ENCODE results near the gene DAZAP2. TPM values are rescaled to one million over a fixed set of nuclear protein-coding genes. Genes with fewer than 3 reads are reported as not detected.
"Not testable (repeated sequence)": the region's sequence is repeated elsewhere in the genome, so short reads cannot be mapped to it uniquely, and the experiment has no call there.

The DAZAP2 gene
- total and polyA plus RNA-seq, 2 experiments from 2014 or later = 35.8 to 39.9 TPM

DNA sequence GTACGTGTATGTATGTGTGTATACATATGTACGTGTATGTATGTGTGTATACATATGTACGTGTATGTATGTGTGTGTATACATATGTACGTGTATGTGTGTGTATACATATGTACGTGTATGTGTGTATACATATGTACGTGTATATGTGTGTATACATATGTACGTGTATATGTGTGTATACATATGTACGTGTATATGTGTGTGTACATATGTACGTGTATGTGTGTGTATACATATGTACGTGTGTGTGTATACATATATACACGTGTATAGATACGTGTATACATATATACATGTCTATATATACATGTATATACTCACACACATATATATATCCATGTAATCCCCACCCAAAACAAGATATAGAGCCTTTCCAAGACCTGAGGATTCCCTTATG is 18.8 kb upstream of the DAZAP2 start:
- not testable (repeated sequence) for DNase-seq (ENCODE audit: low spot score); H3K9me3 Mint-ChIP-seq; H3K36me3 Mint-ChIP-seq (ENCODE audit: low read depth); H3K4me3 ChIP-seq; H3K9me2 ChIP-seq (ENCODE audit: insufficient read depth); H4K20me1 ChIP-seq (replicated peaks; ENCODE audit: insufficient read depth); H3K27ac ChIP-seq (ENCODE audit: low read depth); H3K27ac Mint-ChIP-seq; H3K27me3 ChIP-seq (ENCODE audit: insufficient read depth); H3K4me3 Mint-ChIP-seq; H3K36me3 ChIP-seq (ENCODE audit: insufficient read depth); H3K27me3 Mint-ChIP-seq (ENCODE audit: insufficient read depth, low read depth, poor library complexity); H2AFZ ChIP-seq; ATAC-seq
- H3K4me1 Mint-ChIP-seq = peaks cover 17% of the 10 kb centered on the region
- peaks cover 18% of the 10 kb centered on the region; the same call in 1 of the 2 replicates for H3F3A ChIP-seq (replicated peaks; ENCODE audit: low read depth)
- H3K4me2 ChIP-seq = peak overlapping the region; percentile 86; the same call in 1 of the 2 replicates
- peaks cover 22% of the 10 kb centered on the region for H3K4me1 ChIP-seq (ENCODE audit: insufficient read depth)
- H3K79me2 ChIP-seq (replicated peaks; ENCODE audit: insufficient read depth) = peaks cover 16% of the 10 kb centered on the region; the same call in 1 of the 2 replicates

DNA sequence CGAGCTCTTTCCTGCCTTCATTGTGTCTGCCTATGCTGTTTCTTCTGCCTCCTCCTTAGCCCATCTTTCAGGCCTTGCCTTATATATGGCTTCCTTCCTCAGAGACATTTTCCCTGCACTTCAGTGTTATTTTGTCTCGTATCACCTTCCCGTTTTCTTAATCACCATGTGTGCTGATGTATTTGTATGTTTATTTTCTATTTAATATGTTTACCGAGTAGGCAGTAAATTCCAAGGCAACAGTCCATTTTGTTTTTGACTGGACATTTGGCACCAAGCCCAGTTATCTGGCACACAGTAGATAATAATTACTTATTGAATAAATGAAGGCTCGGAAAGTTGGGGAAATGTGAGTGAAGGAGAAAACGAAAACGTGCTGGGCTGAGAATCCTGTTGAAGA is 16.2 kb upstream of the DAZAP2 start:
- no peak for ATAC-seq
- peaks cover 14% of the 10 kb centered on the region for H3K4me1 ChIP-seq (ENCODE audit: insufficient read depth)
- H3K27me3 ChIP-seq (ENCODE audit: insufficient read depth) = no peaks in the 10 kb centered on the region
- H2AFZ ChIP-seq = no peak overlapping the region
- peaks cover 5% of the 10 kb centered on the region; the same call in 1 of the 2 replicates for H3K79me2 ChIP-seq (replicated peaks; ENCODE audit: insufficient read depth)
- TF ChIP-seq REST (IDR thresholded peaks at IDR 0.05; ENCODE audit: unreplicated experiment) = no peak
- TF ChIP-seq, protein P1, sequence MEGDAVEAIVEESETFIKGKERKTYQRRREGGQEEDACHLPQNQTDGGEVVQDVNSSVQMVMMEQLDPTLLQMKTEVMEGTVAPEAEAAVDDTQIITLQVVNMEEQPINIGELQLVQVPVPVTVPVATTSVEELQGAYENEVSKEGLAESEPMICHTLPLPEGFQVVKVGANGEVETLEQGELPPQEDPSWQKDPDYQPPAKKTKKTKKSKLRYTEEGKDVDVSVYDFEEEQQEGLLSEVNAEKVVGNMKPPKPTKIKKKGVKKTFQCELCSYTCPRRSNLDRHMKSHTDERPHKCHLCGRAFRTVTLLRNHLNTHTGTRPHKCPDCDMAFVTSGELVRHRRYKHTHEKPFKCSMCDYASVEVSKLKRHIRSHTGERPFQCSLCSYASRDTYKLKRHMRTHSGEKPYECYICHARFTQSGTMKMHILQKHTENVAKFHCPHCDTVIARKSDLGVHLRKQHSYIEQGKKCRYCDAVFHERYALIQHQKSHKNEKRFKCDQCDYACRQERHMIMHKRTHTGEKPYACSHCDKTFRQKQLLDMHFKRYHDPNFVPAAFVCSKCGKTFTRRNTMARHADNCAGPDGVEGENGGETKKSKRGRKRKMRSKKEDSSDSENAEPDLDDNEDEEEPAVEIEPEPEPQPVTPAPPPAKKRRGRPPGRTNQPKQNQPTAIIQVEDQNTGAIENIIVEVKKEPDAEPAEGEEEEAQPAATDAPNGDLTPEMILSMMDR (conservative IDR thresholded peaks at IDR 0.05; ENCODE audit: low read depth in 2 of 2) = no peak
- no peak for TF ChIP-seq EZH2phosphoT487 (IDR thresholded peaks at IDR 0.05; ENCODE audit: unreplicated experiment)
- TF ChIP-seq ZNF331 (CRISPR knock-in tag; IDR thresholded peaks at IDR 0.05; ENCODE audit: low read depth) = no peak
- TF ChIP-seq, protein P2, sequence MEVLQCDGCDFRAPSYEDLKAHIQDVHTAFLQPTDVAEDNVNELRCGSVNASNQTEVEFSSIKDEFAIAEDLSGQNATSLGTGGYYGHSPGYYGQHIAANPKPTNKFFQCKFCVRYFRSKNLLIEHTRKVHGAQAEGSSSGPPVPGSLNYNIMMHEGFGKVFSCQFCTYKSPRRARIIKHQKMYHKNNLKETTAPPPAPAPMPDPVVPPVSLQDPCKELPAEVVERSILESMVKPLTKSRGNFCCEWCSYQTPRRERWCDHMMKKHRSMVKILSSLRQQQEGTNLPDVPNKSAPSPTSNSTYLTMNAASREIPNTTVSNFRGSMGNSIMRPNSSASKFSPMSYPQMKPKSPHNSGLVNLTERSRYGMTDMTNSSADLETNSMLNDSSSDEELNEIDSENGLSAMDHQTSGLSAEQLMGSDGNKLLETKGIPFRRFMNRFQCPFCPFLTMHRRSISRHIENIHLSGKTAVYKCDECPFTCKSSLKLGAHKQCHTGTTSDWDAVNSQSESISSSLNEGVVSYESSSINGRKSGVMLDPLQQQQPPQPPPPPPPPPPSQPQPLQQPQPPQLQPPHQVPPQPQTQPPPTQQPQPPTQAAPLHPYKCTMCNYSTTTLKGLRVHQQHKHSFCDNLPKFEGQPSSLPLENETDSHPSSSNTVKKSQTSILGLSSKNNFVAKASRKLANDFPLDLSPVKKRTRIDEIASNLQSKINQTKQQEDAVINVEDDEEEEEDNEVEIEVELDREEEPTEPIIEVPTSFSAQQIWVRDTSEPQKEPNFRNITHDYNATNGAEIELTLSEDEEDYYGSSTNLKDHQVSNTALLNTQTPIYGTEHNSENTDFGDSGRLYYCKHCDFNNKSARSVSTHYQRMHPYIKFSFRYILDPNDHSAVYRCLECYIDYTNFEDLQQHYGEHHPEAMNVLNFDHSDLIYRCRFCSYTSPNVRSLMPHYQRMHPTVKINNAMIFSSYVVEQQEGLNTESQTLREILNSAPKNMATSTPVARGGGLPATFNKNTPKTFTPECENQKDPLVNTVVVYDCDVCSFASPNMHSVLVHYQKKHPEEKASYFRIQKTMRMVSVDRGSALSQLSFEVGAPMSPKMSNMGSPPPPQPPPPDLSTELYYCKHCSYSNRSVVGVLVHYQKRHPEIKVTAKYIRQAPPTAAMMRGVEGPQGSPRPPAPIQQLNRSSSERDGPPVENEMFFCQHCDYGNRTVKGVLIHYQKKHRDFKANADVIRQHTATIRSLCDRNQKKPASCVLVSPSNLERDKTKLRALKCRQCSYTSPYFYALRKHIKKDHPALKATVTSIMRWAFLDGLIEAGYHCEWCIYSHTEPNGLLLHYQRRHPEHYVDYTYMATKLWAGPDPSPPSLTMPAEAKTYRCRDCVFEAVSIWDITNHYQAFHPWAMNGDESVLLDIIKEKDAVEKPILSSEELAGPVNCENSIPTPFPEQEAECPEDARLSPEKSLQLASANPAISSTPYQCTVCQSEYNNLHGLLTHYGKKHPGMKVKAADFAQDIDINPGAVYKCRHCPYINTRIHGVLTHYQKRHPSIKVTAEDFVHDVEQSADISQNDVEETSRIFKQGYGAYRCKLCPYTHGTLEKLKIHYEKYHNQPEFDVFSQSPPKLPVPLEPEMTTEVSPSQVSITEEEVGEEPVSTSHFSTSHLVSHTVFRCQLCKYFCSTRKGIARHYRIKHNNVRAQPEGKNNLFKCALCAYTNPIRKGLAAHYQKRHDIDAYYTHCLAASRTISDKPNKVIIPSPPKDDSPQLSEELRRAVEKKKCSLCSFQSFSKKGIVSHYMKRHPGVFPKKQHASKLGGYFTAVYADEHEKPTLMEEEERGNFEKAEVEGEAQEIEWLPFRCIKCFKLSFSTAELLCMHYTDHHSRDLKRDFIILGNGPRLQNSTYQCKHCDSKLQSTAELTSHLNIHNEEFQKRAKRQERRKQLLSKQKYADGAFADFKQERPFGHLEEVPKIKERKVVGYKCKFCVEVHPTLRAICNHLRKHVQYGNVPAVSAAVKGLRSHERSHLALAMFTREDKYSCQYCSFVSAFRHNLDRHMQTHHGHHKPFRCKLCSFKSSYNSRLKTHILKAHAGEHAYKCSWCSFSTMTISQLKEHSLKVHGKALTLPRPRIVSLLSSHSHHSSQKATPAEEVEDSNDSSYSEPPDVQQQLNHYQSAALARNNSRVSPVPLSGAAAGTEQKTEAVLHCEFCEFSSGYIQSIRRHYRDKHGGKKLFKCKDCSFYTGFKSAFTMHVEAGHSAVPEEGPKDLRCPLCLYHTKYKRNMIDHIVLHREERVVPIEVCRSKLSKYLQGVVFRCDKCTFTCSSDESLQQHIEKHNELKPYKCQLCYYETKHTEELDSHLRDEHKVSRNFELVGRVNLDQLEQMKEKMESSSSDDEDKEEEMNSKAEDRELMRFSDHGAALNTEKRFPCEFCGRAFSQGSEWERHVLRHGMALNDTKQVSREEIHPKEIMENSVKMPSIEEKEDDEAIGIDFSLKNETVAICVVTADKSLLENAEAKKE (CRISPR knock-in tag; IDR thresholded peaks at IDR 0.05) = no peak
- no peak for TF ChIP-seq POLR2AphosphoS5 (IDR thresholded peaks at IDR 0.05; ENCODE audit: low read depth)
- no peak for TF ChIP-seq STAT1 (IDR thresholded peaks at IDR 0.05; ENCODE audit: unreplicated experiment)
- no peak overlapping the region for H3K27ac ChIP-seq (ENCODE audit: low read depth)
- no peaks in the 10 kb centered on the region for H3K9me2 ChIP-seq (ENCODE audit: insufficient read depth)
- no peaks in the 10 kb centered on the region for H3K9me3 Mint-ChIP-seq
- H3K36me3 ChIP-seq (ENCODE audit: insufficient read depth) = no peaks in the 10 kb centered on the region
- peaks cover 2% of the 10 kb centered on the region for H3K27me3 Mint-ChIP-seq (ENCODE audit: insufficient read depth, low read depth, poor library complexity)
- H3K4me3 Mint-ChIP-seq = no peak overlapping the region; the same call in 2 of the 3 replicates
- no peak for DNase-seq (ENCODE audit: low spot score)
- H3F3A ChIP-seq (replicated peaks; ENCODE audit: low read depth) = peaks cover 12% of the 10 kb centered on the region; the same call in 1 of the 2 replicates
- no peak overlapping the region; the same call in 1 of the 2 replicates for H3K27ac Mint-ChIP-seq
- peaks cover 15% of the 10 kb centered on the region for H3K4me1 Mint-ChIP-seq
- H3K4me2 ChIP-seq = no peak overlapping the region
- no peaks in the 10 kb centered on the region for H3K36me3 Mint-ChIP-seq (ENCODE audit: low read depth)
- H4K20me1 ChIP-seq (replicated peaks; ENCODE audit: insufficient read depth) = no peaks in the 10 kb centered on the region
- no peak overlapping the region for H3K4me3 ChIP-seq
